Epithelial cell of umbilical artery (primary cell): Measurements from ENCODE around the gene CPNE9. TPM values are rescaled to one million over a fixed set of nuclear protein-coding genes. Genes with fewer than 3 reads are reported as not detected.

Source experiments
- total RNA-seq: library from RNA; depleted of rRNA; stranded (reverse); fragments of >200 nt; gene quantifications from 2 replicates; pipeline ENCODE4 v1.2.3, GENCODE V29; 2014

Gene CPNE9
- total RNA-seq = not detected in 2 replicates

GRCh38 chr3:9703736-9704346 is at the start of gene CPNE9:
TSS of gene CPNE9 (plus strand) at chr3:9703833. CDS start at chr3:9703997, 164 bp downstream.

DNA sequence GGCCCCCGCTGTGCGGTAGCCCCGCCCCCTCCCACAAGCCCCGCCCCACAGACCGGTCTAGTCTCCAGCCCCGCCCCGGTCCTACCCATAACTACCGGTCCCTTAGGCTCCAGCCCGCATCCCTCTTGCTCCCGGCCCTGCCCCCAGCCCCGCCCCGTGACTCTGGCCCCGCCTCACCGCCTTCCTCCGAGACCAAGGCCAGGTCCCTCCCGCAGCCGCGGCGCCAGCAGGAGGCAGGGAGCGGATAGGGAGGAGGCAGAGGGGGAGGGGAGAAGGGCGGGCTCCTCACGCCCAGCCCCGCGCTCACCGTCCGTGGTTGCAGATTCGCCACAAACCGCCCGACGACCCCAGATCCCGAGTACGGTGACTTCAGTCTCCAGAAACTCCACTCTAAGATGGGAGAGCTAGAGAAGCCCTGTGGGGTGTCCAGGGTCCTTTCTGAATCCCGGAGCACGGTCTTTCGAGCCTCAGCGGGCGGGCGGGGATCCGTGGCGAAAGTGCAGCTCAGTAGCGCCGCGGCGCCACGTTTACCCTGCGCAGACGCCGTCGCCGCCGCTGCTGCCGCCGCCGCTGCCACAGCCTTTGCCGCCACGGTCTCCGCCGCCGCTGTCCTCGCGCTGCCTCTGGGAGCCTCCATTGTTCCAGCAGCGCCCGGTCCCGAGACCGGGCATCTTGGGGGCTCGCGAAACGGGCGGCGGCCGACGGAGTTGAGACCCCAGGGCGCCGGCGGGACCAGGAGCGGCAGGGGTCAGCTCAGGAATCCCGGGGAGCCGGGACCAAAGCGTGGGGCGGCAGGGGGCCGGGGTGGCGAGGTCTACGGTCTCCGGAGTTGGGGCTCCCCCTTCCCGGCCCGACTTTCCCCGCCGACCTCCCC is 27.8 kb downstream of the CPNE9 start, which contains the start of gene BRPF1:
Gene BRPF1 (plus strand): TSS at position 530 of the 874 bp plus-strand sequence. CDS start 2,406 bp downstream, outside the sequence.

GRCh38 chr3:9749645-9750555 is 46.3 kb downstream of the CPNE9 start, which contains the start of gene OGG1:
TSS of gene OGG1 (plus strand) at chr3:9749952. CDS start at chr3:9750287, 335 bp downstream.

DNA sequence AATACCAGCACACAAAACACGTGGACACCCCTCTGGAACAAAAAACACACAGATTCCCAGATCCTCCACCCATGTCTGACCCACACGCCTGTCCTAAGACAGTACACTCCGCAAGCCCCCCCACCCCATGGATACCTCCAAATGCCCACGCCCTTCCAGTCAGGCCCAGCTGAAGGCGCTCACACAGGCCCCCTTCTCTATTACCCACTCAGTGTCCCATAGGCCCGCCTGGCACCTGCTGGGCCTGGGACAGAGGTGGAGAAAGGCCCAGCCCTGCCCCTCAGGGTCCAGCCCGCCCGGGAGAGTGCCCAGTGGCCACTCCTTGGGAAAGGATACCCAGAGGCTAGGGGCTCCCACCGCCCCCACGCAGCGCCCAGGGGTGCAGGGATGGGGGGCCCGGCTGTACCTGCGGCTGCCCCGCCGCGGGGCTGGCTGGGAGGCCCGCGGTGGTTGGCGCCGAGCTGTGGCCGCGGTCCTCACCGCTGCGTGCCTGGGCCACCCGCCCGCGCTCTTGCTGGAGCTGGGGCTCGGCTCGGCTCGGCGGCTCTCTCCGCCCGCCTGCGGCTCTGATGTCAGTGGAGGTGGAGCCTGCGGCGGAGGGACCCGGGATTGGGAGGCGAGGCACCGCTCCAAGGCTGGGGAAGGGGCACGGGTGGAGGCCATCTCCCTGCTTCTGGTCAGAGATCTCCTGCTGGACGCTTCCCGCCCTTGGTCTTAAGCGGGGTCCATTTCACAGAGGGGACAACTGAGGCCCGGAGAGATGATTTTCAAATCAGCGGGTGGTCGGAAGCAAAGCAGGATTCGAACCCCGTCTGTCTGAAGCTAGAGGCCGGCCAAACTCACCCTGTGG is 66.0 kb downstream of the CPNE9 start, which contains the start of gene CAMK1:
Gene CAMK1 (minus strand): TSS at position 522 of the 850 bp plus-strand sequence. CDS start 2,198 bp downstream, outside the sequence.

Other genes with a start within 250 kb of the CPNE9 start
- not detected in 2 replicates for gene LHFPL4, start 150.0 kb upstream of the CPNE9 start, total RNA-seq
- gene MTMR14, start 54.3 kb upstream of the CPNE9 start, total RNA-seq = 60.0 and 61.4 TPM in 2 replicates
- gene BRPF1, start 27.9 kb downstream of the CPNE9 start, total RNA-seq = 16.9 and 19.8 TPM in 2 replicates
- 16.9 and 19.3 TPM in 2 replicates for gene OGG1, start 46.1 kb downstream of the CPNE9 start, total RNA-seq
- gene CAMK1, start 66.1 kb downstream of the CPNE9 start, total RNA-seq = 39.6 and 59.9 TPM in 2 replicates
- gene TADA3, start 88.6 kb downstream of the CPNE9 start, total RNA-seq = 32.7 and 36.7 TPM in 2 replicates
- 379 and 401 TPM in 2 replicates for gene ARPC4, start 89.2 kb downstream of the CPNE9 start, total RNA-seq
- gene TTLL3, start 106.4 kb downstream of the CPNE9 start, total RNA-seq = 5.8 and 8.7 TPM in 2 replicates
- gene RPUSD3, start 140.2 kb downstream of the CPNE9 start, total RNA-seq = 39.6 and 57.4 TPM in 2 replicates
- gene CIDEC, start 176.4 kb downstream of the CPNE9 start, total RNA-seq = not detected in 2 replicates
- 40.1 and 43.2 TPM in 2 replicates for gene JAGN1, start 186.8 kb downstream of the CPNE9 start, total RNA-seq
- gene IL17RE, start 199.0 kb downstream of the CPNE9 start, total RNA-seq = 0.32 TPM in 1 of 2 replicates, not detected in the other
- gene IL17RC, start 213.3 kb downstream of the CPNE9 start, total RNA-seq = 21.7 and 23.1 TPM in 2 replicates
- 27.6 and 39.4 TPM in 2 replicates for gene CRELD1, start 230.0 kb downstream of the CPNE9 start, total RNA-seq
- 0.97 and 1.1 TPM in 2 replicates for gene PRRT3, start 248.6 kb downstream of the CPNE9 start, total RNA-seq